Right atrium auricular region (tissue), 2 donors: Measurements from ENCODE around the gene AMPD2. TPM values are rescaled to one million over a fixed set of nuclear protein-coding genes. Genes with fewer than 3 reads are reported as not detected.

Experiments used
- DNase-seq: peaks from one replicate; pipeline ENCODE4 v3.0.0-alpha.2; 2019; ENCODE audit warnings: low spot score
- H3K27ac ChIP-seq, 2 donors: fragments of 200-600 bp; sonication (generic); 1 replicate in 1 of 2; 2 replicates in 1 of 2; pipeline ENCODE4 v1.5.1; 2016 to 2019
- H3K27me3 ChIP-seq, 2 donors: fragments of 200-600 bp; sonication (generic); one replicate each; pipeline versions ENCODE4 v1.5.1 to v1.6.0; 2017 to 2019
- H3K36me3 ChIP-seq: fragments of 200-600 bp; sonication (generic); one replicate; pipeline ENCODE4 v1.5.1; 2016
- H3K4me1 ChIP-seq, 2 donors: fragments of 200-600 bp; sonication (generic); one replicate each; pipeline versions ENCODE4 v1.5.1 to v1.6.0; 2017 to 2019
- H3K4me3 ChIP-seq, 2 donors: fragments of 200-600 bp; sonication (generic); 1 replicate in 1 of 2; 2 replicates in 1 of 2; pipeline ENCODE4 v1.5.1; 2017 to 2019; ENCODE audit warnings: mild to moderate bottlenecking in 1 of 2, moderate library complexity in 1 of 2
- H3K9me3 ChIP-seq, 2 donors: fragments of 200-600 bp; sonication (generic); one replicate each; pipeline ENCODE4 v1.5.1; 2019
- CTCF ChIP-seq, 2 donors: fragments of 200-600 bp; sonication (generic); IDR thresholded peaks; one replicate each; pipeline ENCODE4 v1.5.1; 2019; ENCODE audit warnings: antibody characterized with exemption in 2 of 2
- total RNA-seq, 2 donors: library from RNA; depleted of rRNA; stranded (reverse); fragments of >200 nt; gene quantifications; one replicate each; pipeline ENCODE4 v1.1.0, GENCODE V29; 2016

AMPD2 gene
- 10 to 100 TPM; 16.1 to 17.9 TPM for total RNA-seq

- no peaks in the 10 kb centered on the region for H3K27me3 ChIP-seq
- H3K36me3 ChIP-seq, result no peaks in the 10 kb centered on the region
- no peaks in the 10 kb centered on the region for H3K9me3 ChIP-seq
- H3K4me1 ChIP-seq, result peaks cover 0 to 59% of the 10 kb centered on the region in 2 donors
- no peak for TF ChIP-seq CTCF (IDR thresholded peaks at IDR 0.05)
- H3K4me3 ChIP-seq, result peak within 1 kb of the TSS; percentile 51 to 59
- H3K27ac ChIP-seq, result peak within 1 kb of the TSS; percentile 79 to 85
- peak; percentile 89 for DNase-seq
Measured at GRCh38 chr1:109619576-109620400, at the start of gene AMPD2, which contains the start of gene GNAT2. Gene AMPD2, plus strand, starts transcription at chr1:109619837. Its CDS starts 1,339 bp downstream, at chr1:109621176. Gene GNAT2, minus strand, starts transcription at chr1:109619616. Its CDS starts 6,746 bp downstream, at chr1:109612870.

- no peak overlapping the region for H3K4me3 ChIP-seq
- no peak for DNase-seq
- peak overlapping the region in 1 of 2 donors; percentile 62 for H3K27ac ChIP-seq
- H3K27me3 ChIP-seq, result no peaks in the 10 kb centered on the region
- peaks cover 0 to 69% of the 10 kb centered on the region in 2 donors for H3K4me1 ChIP-seq
- H3K9me3 ChIP-seq, result no peaks in the 10 kb centered on the region
- no peaks in the 10 kb centered on the region for H3K36me3 ChIP-seq
- TF ChIP-seq CTCF (IDR thresholded peaks at IDR 0.05), result no peak
Measured at GRCh38 chr1:109570414-109570813, 49.2 kb upstream of the AMPD2 start.

GRCh38 chr1:109573785-109574184 is 45.9 kb upstream of the AMPD2 start:
- TF ChIP-seq CTCF (IDR thresholded peaks at IDR 0.05), result no peak
- H3K9me3 ChIP-seq, result no peaks in the 10 kb centered on the region
- H3K36me3 ChIP-seq, result peaks cover 2% of the 10 kb centered on the region
- H3K4me1 ChIP-seq, result peaks cover 0 to 40% of the 10 kb centered on the region in 2 donors
- H3K27ac ChIP-seq, result no peak overlapping the region
- no peaks in the 10 kb centered on the region for H3K27me3 ChIP-seq
- H3K4me3 ChIP-seq, result no peak overlapping the region
- DNase-seq, result no peak

GRCh38 chr1:109578947-109579443 is 40.6 kb upstream of the AMPD2 start:
- no peak overlapping the region for H3K27ac ChIP-seq

GRCh38 chr1:109579491-109579890 is 40.1 kb upstream of the AMPD2 start:
- no peaks in the 10 kb centered on the region for H3K27me3 ChIP-seq
- H3K36me3 ChIP-seq, result peaks cover 40% of the 10 kb centered on the region
- DNase-seq, result no peak
- H3K9me3 ChIP-seq, result no peaks in the 10 kb centered on the region
- TF ChIP-seq CTCF (IDR thresholded peaks at IDR 0.05), result no peak
- H3K4me3 ChIP-seq, result no peak overlapping the region
- no peak overlapping the region for H3K27ac ChIP-seq
- H3K4me1 ChIP-seq, result peaks cover 0 to under 1% of the 10 kb centered on the region in 2 donors

More at GRCh38 chr1:109578947-109579443, 40.6 kb upstream of the AMPD2 start:
- Histone ChIP-seq H3K4me3 (no peak overlapping the region), H3K36me3 (peaks cover 35% of the 10 kb centered on the region), H3K9me3 (no peaks in the 10 kb centered on the region), H3K27me3 (no peaks in the 10 kb centered on the region), H3K4me1 (peaks cover 0 to 6% of the 10 kb centered on the region in 2 donors)
- TF ChIP-seq CTCF (IDR thresholded peaks at IDR 0.05), result no peak
- no peak for DNase-seq
